ENCODE data around the gene DLG2. TPM values are rescaled to one million over a fixed set of nuclear protein-coding genes. Genes with fewer than 3 reads are reported as not detected.

DLG2 gene
- total and polyA plus RNA-seq, 9 of the 15 experiments (the other 6 are each of a cell fraction or from before 2014, with no cell fraction given) = 0.52 to 1.6 (median 0.95) TPM

DNA sequence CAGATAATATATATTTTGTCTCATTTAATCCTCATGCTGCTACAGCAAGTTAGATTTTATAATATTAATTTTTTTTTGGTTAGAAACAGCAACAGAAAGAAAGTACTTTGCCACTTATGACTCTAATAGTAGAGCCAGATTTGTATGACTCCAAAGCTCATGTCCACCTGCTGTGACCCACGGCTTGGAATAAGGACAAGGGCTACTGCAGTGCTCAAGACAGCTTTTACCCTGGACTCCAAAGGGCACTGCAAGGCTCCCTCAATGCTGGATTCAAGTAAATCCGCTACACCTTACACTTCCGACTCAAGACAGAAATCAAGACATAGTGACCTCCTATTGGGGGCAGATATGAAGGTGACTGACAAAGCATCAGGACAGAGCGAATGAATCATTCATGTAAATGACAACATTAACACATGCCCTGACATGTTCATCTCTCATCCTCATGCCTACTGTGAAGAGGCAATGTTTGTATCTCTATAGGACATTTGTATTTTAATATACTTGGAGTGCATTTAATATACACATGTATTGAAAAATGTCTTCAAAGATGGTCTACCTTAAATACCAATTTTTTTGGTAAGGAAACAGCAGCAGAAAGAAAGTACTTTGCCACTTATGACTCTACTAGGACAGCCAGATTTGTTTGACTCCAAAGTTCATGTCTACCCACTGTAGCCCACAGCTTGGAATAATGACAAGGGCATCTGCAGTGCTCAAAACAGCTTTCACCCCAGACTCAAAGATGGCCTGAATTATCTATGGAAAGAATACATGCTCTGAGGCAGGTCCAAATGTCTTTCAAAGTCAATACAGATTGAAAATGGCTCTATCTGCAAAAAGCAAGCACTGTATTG lies 1965.4 kb downstream of the DLG2 start:
- ATAC-seq (no peak), DNase-seq (ENCODE audit: extremely low read depth in 1 of 4, low spot score in 3 of 4) (no peak), FAIRE-seq (no peak)
- Histone ChIP-seq H3K4me3 (no peak overlapping the region), H3K9me3 (replicated peaks; ENCODE audit: control insufficient read depth, insufficient read depth, low read depth, low read length) (no peaks in the 10 kb centered on the region), H3K4me1 (replicated peaks in 1 of 2; ENCODE audit: control insufficient read depth in 2 of 2, insufficient read depth in 2 of 2, low read length in 2 of 2) (no peaks in the 10 kb centered on the region), H3K9me1 (ENCODE audit: control insufficient read depth, insufficient read depth, low read length) (no peaks in the 10 kb centered on the region), H3K79me2 (ENCODE audit: control insufficient read depth, insufficient read depth, low read length) (no peaks in the 10 kb centered on the region), H3K36me3 (ENCODE audit: control insufficient read depth, insufficient read depth, low read length) (no peaks in the 10 kb centered on the region), H3K9ac (ENCODE audit: insufficient read depth in 1 of 2, low read depth in 2 of 2, low read length in 2 of 2) (no peak overlapping the region), H4K20me1 (replicated peaks; ENCODE audit: control insufficient read depth, insufficient read depth, low read length) (no peaks in the 10 kb centered on the region), H3K27ac (ENCODE audit: extremely low read depth, low read depth, low read length) (no peak overlapping the region), H3K27me3 (ENCODE audit: control insufficient read depth in 2 of 2, insufficient read depth in 2 of 2, low read length in 2 of 2) (no peaks in the 10 kb centered on the region), H3K4me2 (ENCODE audit: insufficient read depth, low read length) (no peak overlapping the region), H2AFZ (ENCODE audit: low read depth, low read length) (no peak overlapping the region)
- intact Hi-C loops (cut with micrococcal nuclease) (no loop called here), in situ Hi-C loops (cut with MboI) (no loop called here)
- 0% methylated on average over 4 of the region's 4 CpGs for WGBS (ENCODE audit: insufficient coverage, low coverage, missing lambda C conversion rate)
- TF ChIP-seq ZNF23 (CRISPR knock-in tag; IDR thresholded peaks at IDR 0.05) (no peak), NELFE (IDR thresholded peaks at IDR 0.05; ENCODE audit: insufficient read depth, insufficient read length) (no peak), E2F3 (CRISPR knock-in tag; IDR thresholded peaks at IDR 0.05) (no peak), BRD4 (IDR thresholded peaks at IDR 0.05) (no peak), TGIF2 (CRISPR knock-in tag; IDR thresholded peaks at IDR 0.05) (no peak), ZNF830 (CRISPR knock-in tag; IDR thresholded peaks at IDR 0.05) (no peak), NR2C1 (IDR thresholded peaks at IDR 0.05) (no peak), NR2C1 (tag; IDR thresholded peaks at IDR 0.05) (no peak), CEBPB (tag; IDR thresholded peaks at IDR 0.05) (no peak), MCM7 (IDR thresholded peaks at IDR 0.05) (no peak), CBX2 (IDR thresholded peaks at IDR 0.05; ENCODE audit: insufficient read depth, low read length, poor library complexity, severe bottlenecking) (no peak), TBP (optimal IDR thresholded peaks at IDR 0.05; ENCODE audit: low read depth, low read length) (no peak)
- TF ChIP-seq, protein P1, sequence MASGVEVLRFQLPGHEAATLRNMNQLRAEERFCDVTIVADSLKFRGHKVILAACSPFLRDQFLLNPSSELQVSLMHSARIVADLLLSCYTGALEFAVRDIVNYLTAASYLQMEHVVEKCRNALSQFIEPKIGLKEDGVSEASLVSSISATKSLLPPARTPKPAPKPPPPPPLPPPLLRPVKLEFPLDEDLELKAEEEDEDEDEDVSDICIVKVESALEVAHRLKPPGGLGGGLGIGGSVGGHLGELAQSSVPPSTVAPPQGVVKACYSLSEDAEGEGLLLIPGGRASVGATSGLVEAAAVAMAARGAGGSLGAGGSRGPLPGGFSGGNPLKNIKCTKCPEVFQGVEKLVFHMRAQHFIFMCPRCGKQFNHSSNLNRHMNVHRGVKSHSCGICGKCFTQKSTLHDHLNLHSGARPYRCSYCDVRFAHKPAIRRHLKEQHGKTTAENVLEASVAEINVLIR (CRISPR knock-in tag; IDR thresholded peaks at IDR 0.05) = no peak
- TF ChIP-seq, protein P2, sequence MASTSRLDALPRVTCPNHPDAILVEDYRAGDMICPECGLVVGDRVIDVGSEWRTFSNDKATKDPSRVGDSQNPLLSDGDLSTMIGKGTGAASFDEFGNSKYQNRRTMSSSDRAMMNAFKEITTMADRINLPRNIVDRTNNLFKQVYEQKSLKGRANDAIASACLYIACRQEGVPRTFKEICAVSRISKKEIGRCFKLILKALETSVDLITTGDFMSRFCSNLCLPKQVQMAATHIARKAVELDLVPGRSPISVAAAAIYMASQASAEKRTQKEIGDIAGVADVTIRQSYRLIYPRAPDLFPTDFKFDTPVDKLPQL (IDR thresholded peaks at IDR 0.05; ENCODE audit: extremely low read depth, insufficient read length) = no peak
- TF ChIP-seq, protein P3, sequence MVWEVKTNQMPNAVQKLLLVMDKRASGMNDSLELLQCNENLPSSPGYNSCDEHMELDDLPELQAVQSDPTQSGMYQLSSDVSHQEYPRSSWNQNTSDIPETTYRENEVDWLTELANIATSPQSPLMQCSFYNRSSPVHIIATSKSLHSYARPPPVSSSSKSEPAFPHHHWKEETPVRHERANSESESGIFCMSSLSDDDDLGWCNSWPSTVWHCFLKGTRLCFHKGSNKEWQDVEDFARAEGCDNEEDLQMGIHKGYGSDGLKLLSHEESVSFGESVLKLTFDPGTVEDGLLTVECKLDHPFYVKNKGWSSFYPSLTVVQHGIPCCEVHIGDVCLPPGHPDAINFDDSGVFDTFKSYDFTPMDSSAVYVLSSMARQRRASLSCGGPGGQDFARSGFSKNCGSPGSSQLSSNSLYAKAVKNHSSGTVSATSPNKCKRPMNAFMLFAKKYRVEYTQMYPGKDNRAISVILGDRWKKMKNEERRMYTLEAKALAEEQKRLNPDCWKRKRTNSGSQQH (CRISPR knock-in tag; IDR thresholded peaks at IDR 0.05) = no peak
- CTCF ChIA-PET (ENCODE audit: low intra/inter-chr PET ratio) = no interaction called here
- no TSS peak for BruUV-seq (replicated peaks)
- POLR2A ChIA-PET = no interaction called here

Data from K562 (cell line).